Epithelial cell of esophagus (primary cell): ENCODE results near the gene RELCH.
A peak's percentile ranks its signal among the peaks of the same experiment; 100 is the strongest.

Source experiments
- DNase-seq: peaks from one replicate; pipeline ENCODE4 v3.0.0; 2010; ENCODE audit warnings: low read depth
- H3K4me3 ChIP-seq: 2 replicates; pipeline ENCODE4 v1.5.1; 2011; ENCODE audit warnings: mild to moderate bottlenecking, low read length, control low read depth
- TF ChIP-seq, protein P1 (sequence below): IDR thresholded peaks from 2 replicates; pipeline ENCODE4 v1.5.1; 2011; ENCODE audit warnings: low read depth, mild to moderate bottlenecking, low read length, control low read depth, inconsistent platforms; ENCODE audit not compliant: insufficient read depth; ENCODE audit errors: missing control alignments

The RELCH gene

DNA sequence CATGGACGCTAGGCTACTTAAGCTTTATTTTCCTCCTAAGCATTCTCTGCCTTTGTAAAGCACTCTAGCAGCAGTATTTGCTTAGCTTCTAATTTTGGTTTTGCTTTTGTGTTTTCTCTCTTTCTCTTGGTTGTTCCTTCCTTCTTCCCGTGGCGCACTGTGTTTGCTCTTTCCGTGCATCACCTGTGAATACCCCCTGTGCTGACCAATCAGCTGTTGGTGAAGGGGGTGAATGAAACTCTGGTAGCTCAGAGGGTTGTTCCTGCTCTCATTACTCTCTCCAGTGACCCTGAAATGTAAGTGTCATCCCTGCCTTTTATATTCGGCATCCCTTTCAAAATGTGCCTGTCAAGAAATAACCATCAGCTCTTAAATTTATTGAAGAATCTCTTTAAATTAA lies 92.5 kb downstream of the RELCH start:
- DNase-seq, result no peak
- TF ChIP-seq, protein P1, sequence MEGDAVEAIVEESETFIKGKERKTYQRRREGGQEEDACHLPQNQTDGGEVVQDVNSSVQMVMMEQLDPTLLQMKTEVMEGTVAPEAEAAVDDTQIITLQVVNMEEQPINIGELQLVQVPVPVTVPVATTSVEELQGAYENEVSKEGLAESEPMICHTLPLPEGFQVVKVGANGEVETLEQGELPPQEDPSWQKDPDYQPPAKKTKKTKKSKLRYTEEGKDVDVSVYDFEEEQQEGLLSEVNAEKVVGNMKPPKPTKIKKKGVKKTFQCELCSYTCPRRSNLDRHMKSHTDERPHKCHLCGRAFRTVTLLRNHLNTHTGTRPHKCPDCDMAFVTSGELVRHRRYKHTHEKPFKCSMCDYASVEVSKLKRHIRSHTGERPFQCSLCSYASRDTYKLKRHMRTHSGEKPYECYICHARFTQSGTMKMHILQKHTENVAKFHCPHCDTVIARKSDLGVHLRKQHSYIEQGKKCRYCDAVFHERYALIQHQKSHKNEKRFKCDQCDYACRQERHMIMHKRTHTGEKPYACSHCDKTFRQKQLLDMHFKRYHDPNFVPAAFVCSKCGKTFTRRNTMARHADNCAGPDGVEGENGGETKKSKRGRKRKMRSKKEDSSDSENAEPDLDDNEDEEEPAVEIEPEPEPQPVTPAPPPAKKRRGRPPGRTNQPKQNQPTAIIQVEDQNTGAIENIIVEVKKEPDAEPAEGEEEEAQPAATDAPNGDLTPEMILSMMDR, result no peak
- no peak overlapping the region for H3K4me3 ChIP-seq

DNA sequence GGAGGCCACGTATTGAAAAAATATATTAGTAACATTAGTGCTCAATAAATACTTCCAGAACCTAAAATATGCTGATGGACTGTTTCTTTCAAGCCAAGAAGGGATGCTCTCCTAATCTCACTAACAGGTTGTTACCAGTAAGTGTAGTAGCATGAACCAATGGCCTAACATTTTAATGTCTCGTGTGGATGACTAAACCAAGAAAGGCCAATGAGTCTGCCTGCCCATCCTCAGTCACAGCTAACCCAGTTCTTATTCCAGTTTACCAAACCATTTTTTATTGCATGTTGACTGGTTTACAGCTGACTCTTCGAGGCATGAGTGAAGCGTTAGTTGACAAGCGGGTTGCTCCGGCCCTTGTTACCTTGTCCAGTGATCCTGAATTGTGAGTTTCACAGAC lies 93.0 kb downstream of the RELCH start:
- peak; percentile 18 for DNase-seq
- H3K4me3 ChIP-seq, result no peak overlapping the region
- TF ChIP-seq, protein P1, result no peak

DNA sequence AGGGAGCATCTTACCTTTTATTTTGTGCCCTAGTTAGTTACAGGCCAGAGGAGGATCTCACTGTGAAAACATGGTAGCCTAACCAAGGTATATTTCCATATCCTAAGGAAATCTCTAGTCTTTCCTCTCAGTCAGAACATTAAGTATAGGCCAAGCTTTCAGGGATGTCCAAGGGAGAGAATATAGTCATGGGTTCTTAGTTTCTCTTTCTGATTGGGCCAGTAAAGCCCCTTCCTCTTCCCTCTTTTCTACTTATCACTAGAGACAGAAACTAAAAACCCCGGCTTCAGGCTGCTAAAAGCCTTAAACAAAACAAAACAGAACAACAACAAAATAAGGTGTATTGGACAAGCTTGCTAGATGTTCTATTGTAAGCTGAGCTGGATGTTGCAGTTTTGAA lies 93.7 kb downstream of the RELCH start:
- no peak overlapping the region for H3K4me3 ChIP-seq
- TF ChIP-seq, protein P1, result no peak
- no peak for DNase-seq

DNA sequence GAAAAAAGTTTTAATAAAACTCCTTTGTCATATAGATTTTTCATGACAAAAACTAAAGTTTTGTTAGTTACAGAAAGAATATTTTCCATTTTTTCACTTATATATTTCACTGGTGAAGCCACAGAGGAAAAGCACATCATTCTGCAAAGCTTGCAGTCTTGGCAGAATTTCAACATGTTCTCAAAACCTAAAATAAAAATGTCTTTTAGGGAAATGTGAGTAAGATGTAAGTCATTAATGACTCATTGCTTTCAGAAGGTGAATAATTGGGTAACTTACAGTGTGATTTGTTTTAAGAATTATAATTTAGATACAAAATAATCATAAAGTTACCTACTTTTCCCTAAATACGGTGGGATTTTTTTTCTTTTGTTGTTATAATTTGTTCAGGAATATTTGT lies 94.6 kb downstream of the RELCH start:
- TF ChIP-seq, protein P1, result no peak
- H3K4me3 ChIP-seq, result no peak overlapping the region
- peak; percentile 75 for DNase-seq

DNA sequence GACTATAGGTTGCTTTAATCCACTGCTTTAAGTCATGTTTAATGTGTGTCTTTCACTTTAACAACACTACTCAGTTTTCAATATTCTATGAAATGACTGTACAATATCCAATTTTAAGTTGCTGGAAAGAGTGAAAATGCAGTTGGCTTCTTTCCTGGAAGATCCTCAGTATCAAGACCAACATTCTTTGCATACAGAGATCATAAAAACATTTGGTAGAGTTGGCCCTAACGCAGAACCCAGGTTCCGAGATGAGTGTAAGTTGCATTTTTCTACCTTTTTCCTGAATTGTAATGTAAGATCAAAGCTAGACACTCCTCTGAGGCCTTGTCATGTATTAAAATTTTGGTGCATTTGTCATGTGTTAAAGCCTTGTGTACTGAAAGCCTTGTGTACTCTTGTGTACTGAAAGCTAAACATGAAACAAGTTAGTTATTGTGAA lies 95.2 kb downstream of the RELCH start:
- TF ChIP-seq, protein P1, result no peak
- no peak overlapping the region for H3K4me3 ChIP-seq
- DNase-seq, result no peak

DNA sequence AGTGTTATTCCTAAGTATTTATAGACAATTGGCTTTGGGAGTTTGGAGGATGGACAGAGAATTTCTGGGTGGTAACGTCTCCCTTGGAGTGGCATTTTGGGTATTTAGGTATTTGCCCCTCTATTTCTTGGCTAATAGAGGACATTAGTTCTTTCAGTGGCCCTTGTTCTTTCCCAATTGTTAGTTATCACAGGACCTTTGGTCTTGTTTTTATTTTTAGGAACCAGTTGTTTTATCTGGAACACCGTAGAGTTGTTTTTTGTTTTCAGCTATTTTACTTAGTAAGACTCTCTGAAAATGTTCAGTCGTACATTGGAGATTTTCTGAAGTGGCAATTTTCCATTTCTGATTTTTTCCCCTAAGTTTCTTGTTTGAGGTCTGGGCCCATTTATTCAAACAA lies 97.6 kb downstream of the RELCH start:
- H3K4me3 ChIP-seq, result no peak overlapping the region
- TF ChIP-seq, protein P1, result no peak

DNA sequence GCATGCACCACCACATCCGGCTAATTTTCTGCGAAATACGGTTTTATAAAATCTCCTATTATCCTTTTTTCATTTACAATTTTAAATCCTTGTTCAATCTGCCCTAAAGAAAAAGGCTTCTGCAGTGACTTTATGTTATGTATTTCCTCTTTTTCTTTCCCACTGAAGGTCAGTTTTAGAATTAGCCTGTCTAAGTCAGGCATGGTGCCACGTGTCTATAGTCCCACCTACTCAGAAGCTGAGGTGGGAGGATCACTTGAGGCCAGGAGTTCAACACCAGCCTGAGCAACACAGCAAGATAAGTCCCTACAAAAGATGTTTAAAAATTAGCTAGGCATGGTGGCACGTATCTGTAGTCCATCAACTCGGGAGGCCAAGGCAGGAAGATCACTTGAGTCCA lies 98.2 kb downstream of the RELCH start:
- TF ChIP-seq, protein P1, result no peak
- no peak for DNase-seq
- H3K4me3 ChIP-seq, result no peak overlapping the region

More for the DNA sequence above, 97.6 kb downstream of the RELCH start:
- DNase-seq, result no peak
